ENCODE results near the gene SCIN. TPM values are rescaled to one million over a fixed set of nuclear protein-coding genes. Genes with fewer than 3 reads are reported as not detected.

SCIN gene
- total RNA-seq, 6 donors from 2014 or later: 9.3 to 19.6 (median 15.0) TPM

DNA sequence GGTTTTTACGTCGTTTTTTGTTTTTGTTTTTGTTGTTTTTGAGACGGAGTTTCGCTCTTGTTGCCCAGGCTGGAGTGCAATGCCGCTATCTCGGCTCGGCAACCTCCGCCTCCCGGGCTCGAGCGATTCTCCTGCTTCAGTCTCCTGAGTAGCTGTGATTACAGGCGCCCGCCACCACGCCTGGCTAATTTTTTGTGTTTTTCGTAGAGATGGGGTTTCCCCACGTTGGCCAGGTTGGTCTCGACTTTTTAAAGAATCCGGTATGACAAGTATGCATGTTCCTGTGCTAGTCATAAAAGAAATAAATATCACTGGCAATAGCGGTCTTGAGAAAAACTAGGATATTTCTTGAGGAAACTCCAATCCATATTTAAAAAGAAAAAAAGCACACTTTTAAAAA is 114.2 kb downstream of the SCIN start:
- Histone ChIP-seq H3K27ac (no peak overlapping the region), H3K27me3 (no peaks in the 10 kb centered on the region), H3K4me1 (peaks cover 4 to 8% (median 7%) of the 10 kb centered on the region in 4 donors), H3K36me3 (no peaks in the 10 kb centered on the region), H3K4me3 (no peak overlapping the region), H3K9me3 (no peaks in the 10 kb centered on the region)
- ATAC-seq (ENCODE audit: low FRiP score in 2 of 2) (no peak), DNase-seq (peak in 1 of 2 donors; percentile 41)
- 95 to 96% methylated on average over 19 of the region's 19 CpGs for WGBS, 2 donors
- TF ChIP-seq, protein P1, sequence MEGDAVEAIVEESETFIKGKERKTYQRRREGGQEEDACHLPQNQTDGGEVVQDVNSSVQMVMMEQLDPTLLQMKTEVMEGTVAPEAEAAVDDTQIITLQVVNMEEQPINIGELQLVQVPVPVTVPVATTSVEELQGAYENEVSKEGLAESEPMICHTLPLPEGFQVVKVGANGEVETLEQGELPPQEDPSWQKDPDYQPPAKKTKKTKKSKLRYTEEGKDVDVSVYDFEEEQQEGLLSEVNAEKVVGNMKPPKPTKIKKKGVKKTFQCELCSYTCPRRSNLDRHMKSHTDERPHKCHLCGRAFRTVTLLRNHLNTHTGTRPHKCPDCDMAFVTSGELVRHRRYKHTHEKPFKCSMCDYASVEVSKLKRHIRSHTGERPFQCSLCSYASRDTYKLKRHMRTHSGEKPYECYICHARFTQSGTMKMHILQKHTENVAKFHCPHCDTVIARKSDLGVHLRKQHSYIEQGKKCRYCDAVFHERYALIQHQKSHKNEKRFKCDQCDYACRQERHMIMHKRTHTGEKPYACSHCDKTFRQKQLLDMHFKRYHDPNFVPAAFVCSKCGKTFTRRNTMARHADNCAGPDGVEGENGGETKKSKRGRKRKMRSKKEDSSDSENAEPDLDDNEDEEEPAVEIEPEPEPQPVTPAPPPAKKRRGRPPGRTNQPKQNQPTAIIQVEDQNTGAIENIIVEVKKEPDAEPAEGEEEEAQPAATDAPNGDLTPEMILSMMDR (IDR thresholded peaks at IDR 0.05): no peak
- no peak for TF ChIP-seq EP300 (IDR thresholded peaks at IDR 0.05)
- no peak for TF ChIP-seq POLR2AphosphoS5 (IDR thresholded peaks at IDR 0.05)
- no peak for TF ChIP-seq POLR2A (IDR thresholded peaks at IDR 0.05)

DNA sequence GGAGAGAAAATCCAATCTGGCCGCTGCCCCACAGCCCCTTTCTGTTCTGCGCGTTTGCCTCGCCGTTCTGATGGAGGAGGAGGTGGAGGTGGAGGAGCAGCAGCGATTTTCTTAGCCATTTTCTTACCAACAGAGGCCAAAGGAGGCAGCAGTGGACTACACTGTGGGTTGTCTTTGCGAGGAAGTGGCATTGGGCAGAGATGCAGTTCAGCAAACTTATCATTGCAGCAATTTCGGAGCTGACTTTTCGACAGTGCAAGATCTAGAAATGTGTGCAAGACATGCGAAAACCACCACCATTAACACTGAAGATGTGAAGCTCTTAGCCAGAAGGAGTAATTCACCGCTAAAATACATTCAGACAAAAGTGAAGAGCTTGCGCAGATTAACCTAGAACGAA is 115.0 kb downstream of the SCIN start:
- Histone ChIP-seq H3K4me1 (peaks cover 6 to 16% (median 12%) of the 10 kb centered on the region in 4 donors), H3K9me3 (no peaks in the 10 kb centered on the region), H3K36me3 (no peaks in the 10 kb centered on the region), H3K27ac (no peak overlapping the region), H3K27me3 (no peaks in the 10 kb centered on the region), H3K4me3 (no peak overlapping the region)
- ATAC-seq (ENCODE audit: low FRiP score in 2 of 2) (no peak), DNase-seq (no peak)
- 78 to 85% methylated on average over 13 of the region's 13 CpGs for WGBS, 2 donors
- TF ChIP-seq POLR2AphosphoS5 (IDR thresholded peaks at IDR 0.05): no peak
- TF ChIP-seq POLR2A (IDR thresholded peaks at IDR 0.05): no peak
- TF ChIP-seq, protein P1 (IDR thresholded peaks at IDR 0.05): peak in 4 of 6 experiments; percentile 10 to 48 (median 30)
- no peak for TF ChIP-seq EP300 (IDR thresholded peaks at IDR 0.05)

DNA sequence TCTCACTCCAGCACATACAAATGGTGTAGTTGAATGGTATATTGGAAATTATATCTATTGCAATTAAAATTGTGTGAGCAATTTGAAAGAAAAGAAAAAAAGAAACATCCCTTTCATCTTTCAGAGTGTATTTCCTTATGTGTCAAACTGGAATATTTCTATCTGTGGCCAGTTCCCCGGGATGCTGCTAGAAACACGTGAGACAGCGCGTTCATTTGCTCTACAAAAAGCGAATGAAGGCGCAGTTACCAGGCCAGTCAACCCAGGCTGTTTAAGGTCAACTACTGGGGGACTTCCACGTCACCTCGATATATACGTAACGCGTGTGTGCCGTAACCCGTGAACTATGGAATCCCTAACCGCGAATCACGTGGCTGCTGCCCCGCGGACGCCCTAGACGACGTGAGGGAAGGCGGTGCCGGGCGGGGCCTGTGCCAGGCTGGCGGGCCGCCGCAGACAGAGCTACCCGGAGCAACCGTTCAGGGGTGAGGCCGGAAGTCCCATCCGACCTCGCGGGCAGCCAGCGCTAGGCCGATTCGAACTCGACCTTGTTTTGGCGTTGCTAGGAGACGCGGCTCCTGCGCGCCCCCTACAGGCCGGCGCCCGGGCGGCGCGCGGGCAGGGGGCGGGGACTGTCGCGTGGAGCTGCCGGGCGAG is 115.8 kb downstream of the SCIN start:
- 5 to 25% methylated on average over 8 to 54 of the region's 54 CpGs for WGBS, 2 donors
- peaks cover 6 to 16% (median 12%) of the 10 kb centered on the region in 4 donors for H3K4me1 ChIP-seq
- peak overlapping the region; percentile 88 to 93 (median 90) for H3K27ac ChIP-seq
- H3K36me3 ChIP-seq: no peaks in the 10 kb centered on the region
- no peaks in the 10 kb centered on the region for H3K27me3 ChIP-seq
- ATAC-seq (ENCODE audit: low FRiP score in 2 of 2) (peak; percentile 94 to 97), DNase-seq (peak; percentile 97 to 98)
- H3K4me3 ChIP-seq: peak overlapping the region in 3 of 4 donors; percentile 89 to 96 (median 94)
- peak; percentile 68 to 80 for TF ChIP-seq POLR2AphosphoS5 (IDR thresholded peaks at IDR 0.05)
- TF ChIP-seq EP300 (IDR thresholded peaks at IDR 0.05): peak in 2 of 4 donors; percentile 77 to 80
- no peak for TF ChIP-seq POLR2A (IDR thresholded peaks at IDR 0.05)
- TF ChIP-seq, protein P1 (IDR thresholded peaks at IDR 0.05): peak; percentile 96 to 100 (median 99)
- H3K9me3 ChIP-seq: no peaks in the 10 kb centered on the region

DNA sequence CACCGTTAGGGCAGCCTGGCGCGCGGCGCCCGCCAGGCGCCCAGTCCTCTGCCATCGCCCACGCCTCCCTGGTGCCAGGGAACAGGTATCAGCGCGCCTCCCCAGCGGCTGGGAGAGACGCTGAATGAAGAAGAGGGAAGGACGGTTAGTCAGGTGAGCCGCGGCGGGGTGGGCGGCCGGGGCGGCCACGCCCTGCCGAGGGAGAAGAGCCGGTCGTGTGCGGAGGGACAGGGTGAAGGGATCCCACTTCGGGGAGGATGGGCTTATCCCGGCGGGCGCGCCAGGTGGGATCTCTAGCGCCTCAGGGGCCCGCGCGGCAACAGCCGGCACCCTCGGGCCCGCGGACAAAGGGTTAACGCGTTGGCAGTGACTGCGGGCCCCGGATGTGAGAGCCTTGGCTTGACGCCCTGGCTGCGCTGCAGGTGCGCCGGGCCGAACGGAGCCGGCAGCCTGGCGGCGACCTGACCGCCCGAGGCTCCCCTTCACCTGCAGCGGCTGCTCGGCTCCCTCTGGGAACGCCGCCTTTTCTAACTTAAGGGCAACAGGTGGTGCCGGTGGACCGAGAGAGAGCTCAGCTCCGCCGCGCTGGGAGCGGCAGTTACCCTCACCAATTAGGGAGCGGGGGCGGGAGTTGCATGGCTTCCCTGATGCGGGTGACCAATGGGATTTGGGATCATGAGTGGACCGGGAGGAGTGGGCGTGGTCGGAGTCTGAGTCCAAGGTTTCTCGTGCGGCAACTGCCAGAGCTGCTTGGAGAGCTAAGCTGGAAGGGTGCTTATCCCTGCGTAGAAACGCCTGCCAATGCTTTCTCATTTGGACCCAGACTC is 116.6 kb downstream of the SCIN start, which contains the start of gene ARL4A:
Gene ARL4A (plus strand): TSS at position 743 of the 827 bp plus-strand sequence. CDS start 622 bp downstream, outside the sequence.
- Histone ChIP-seq H3K9me3 (no peaks in the 10 kb centered on the region), H3K27me3 (no peaks in the 10 kb centered on the region)
- WGBS, 2 donors: 0% methylated on average over 30 to 60 of the region's 73 CpGs

More for the DNA sequence above, 116.6 kb downstream of the SCIN start, which contains the start of gene ARL4A:
- DNase-seq (peak; percentile 94 to 99), ATAC-seq (ENCODE audit: low FRiP score in 2 of 2) (peak; percentile 95 to 97)
- TF ChIP-seq POLR2A (IDR thresholded peaks at IDR 0.05) (peak in 3 of 4 donors; percentile 68 to 95 (median 84)), POLR2AphosphoS5 (IDR thresholded peaks at IDR 0.05) (peak; percentile 55 to 90), EP300 (IDR thresholded peaks at IDR 0.05) (no peak)
- TF ChIP-seq, protein P1 (IDR thresholded peaks at IDR 0.05): peak in 3 of 6 experiments; percentile 19 to 71 (median 41)
- H3K4me3 ChIP-seq: peak within 1 kb of the TSS; percentile 69 to 96 (median 92)
- H3K4me1 ChIP-seq: peaks cover 6 to 16% (median 14%) of the 10 kb centered on the region in 4 donors
- H3K27ac ChIP-seq: peak within 1 kb of the TSS; percentile 88 to 93 (median 90)
- H3K36me3 ChIP-seq: no peaks in the 10 kb centered on the region
